ENCODE data around the gene ASB10.

Gene ASB10

GRCh38 chr7:151137076-151137675 is 49.9 kb downstream of the ASB10 start:
- Histone ChIP-seq H3K4me1 (ENCODE audit: control insufficient read depth, insufficient read depth, low read length) (peaks cover 39% of the 10 kb centered on the region), H3K9me3 (ENCODE audit: control insufficient read depth, low read length) (no peaks in the 10 kb centered on the region), H3K36me3 (ENCODE audit: control insufficient read depth, insufficient read depth, low read length) (peaks cover 13% of the 10 kb centered on the region), H3K4me3 (ENCODE audit: insufficient read depth, low read depth, low read length) (no peak overlapping the region), H3K27me3 (ENCODE audit: control insufficient read depth, insufficient read depth, low read length, poor library complexity, severe bottlenecking) (no peaks in the 10 kb centered on the region), H3K27ac (ENCODE audit: insufficient read depth, low read depth, low read length, poor library complexity, severe bottlenecking) (no peak overlapping the region)
- 75 to 78% methylated on average over 21 to 22 of the region's 22 CpGs for whole genome bisulfite sequencing, 2 experiments

- peaks cover 15% of the 10 kb centered on the region for H3K36me3 ChIP-seq (ENCODE audit: control insufficient read depth, insufficient read depth, low read length)
- H3K4me3 ChIP-seq (ENCODE audit: insufficient read depth, low read depth, low read length), result no peak overlapping the region
- no peaks in the 10 kb centered on the region for H3K9me3 ChIP-seq (ENCODE audit: control insufficient read depth, low read length)
- H3K27me3 ChIP-seq (ENCODE audit: control insufficient read depth, insufficient read depth, low read length, poor library complexity, severe bottlenecking), result no peaks in the 10 kb centered on the region
- H3K4me1 ChIP-seq (ENCODE audit: control insufficient read depth, insufficient read depth, low read length), result peaks cover 29% of the 10 kb centered on the region
- H3K27ac ChIP-seq (ENCODE audit: insufficient read depth, low read depth, low read length, poor library complexity, severe bottlenecking), result no peak overlapping the region
- WGBS, 2 experiments, result 94% methylated on average over 32 to 33 of the region's 33 CpGs
Measured at GRCh38 chr7:151135866-151136843, 50.9 kb downstream of the ASB10 start.

- Histone ChIP-seq H3K9me3 (ENCODE audit: control insufficient read depth, low read length) (no peaks in the 10 kb centered on the region), H3K27me3 (ENCODE audit: control insufficient read depth, insufficient read depth, low read length, poor library complexity, severe bottlenecking) (no peaks in the 10 kb centered on the region), H3K4me1 (ENCODE audit: control insufficient read depth, insufficient read depth, low read length) (peaks cover 26% of the 10 kb centered on the region), H3K4me3 (ENCODE audit: insufficient read depth, low read depth, low read length) (no peak overlapping the region), H3K36me3 (ENCODE audit: control insufficient read depth, insufficient read depth, low read length) (peaks cover 15% of the 10 kb centered on the region), H3K27ac (ENCODE audit: insufficient read depth, low read depth, low read length, poor library complexity, severe bottlenecking) (no peak overlapping the region)
- WGBS, 2 experiments, result 93 to 97% methylated on average over 5 of the region's 5 CpGs
Measured at GRCh38 chr7:151135525-151135845, 51.6 kb downstream of the ASB10 start.

GRCh38 chr7:151134743-151135524 is 52.1 kb downstream of the ASB10 start:
- Histone ChIP-seq H3K27ac (ENCODE audit: insufficient read depth, low read depth, low read length, poor library complexity, severe bottlenecking) (no peak overlapping the region), H3K36me3 (ENCODE audit: control insufficient read depth, insufficient read depth, low read length) (peaks cover 15% of the 10 kb centered on the region), H3K9me3 (ENCODE audit: control insufficient read depth, low read length) (no peaks in the 10 kb centered on the region), H3K4me1 (ENCODE audit: control insufficient read depth, insufficient read depth, low read length) (peaks cover 26% of the 10 kb centered on the region), H3K27me3 (ENCODE audit: control insufficient read depth, insufficient read depth, low read length, poor library complexity, severe bottlenecking) (no peaks in the 10 kb centered on the region), H3K4me3 (ENCODE audit: insufficient read depth, low read depth, low read length) (no peak overlapping the region)
- 95 to 96% methylated on average over 14 of the region's 14 CpGs for WGBS, 2 experiments

GRCh38 chr7:151133986-151134742 is 52.9 kb downstream of the ASB10 start:
- Histone ChIP-seq H3K9me3 (ENCODE audit: control insufficient read depth, low read length) (no peaks in the 10 kb centered on the region), H3K36me3 (ENCODE audit: control insufficient read depth, insufficient read depth, low read length) (peaks cover 15% of the 10 kb centered on the region), H3K4me1 (ENCODE audit: control insufficient read depth, insufficient read depth, low read length) (peaks cover 25% of the 10 kb centered on the region), H3K27me3 (ENCODE audit: control insufficient read depth, insufficient read depth, low read length, poor library complexity, severe bottlenecking) (no peaks in the 10 kb centered on the region), H3K27ac (ENCODE audit: insufficient read depth, low read depth, low read length, poor library complexity, severe bottlenecking) (no peak overlapping the region), H3K4me3 (ENCODE audit: insufficient read depth, low read depth, low read length) (no peak overlapping the region)
- WGBS, 2 experiments, result 93 to 94% methylated on average over 24 of the region's 24 CpGs

- 95 to 96% methylated on average over 16 of the region's 16 CpGs for WGBS, 2 experiments
- Histone ChIP-seq H3K27me3 (ENCODE audit: control insufficient read depth, insufficient read depth, low read length, poor library complexity, severe bottlenecking) (no peaks in the 10 kb centered on the region), H3K9me3 (ENCODE audit: control insufficient read depth, low read length) (no peaks in the 10 kb centered on the region), H3K27ac (ENCODE audit: insufficient read depth, low read depth, low read length, poor library complexity, severe bottlenecking) (no peak overlapping the region), H3K4me1 (ENCODE audit: control insufficient read depth, insufficient read depth, low read length) (peaks cover 17% of the 10 kb centered on the region), H3K4me3 (ENCODE audit: insufficient read depth, low read depth, low read length) (no peak overlapping the region), H3K36me3 (ENCODE audit: control insufficient read depth, insufficient read depth, low read length) (peaks cover 15% of the 10 kb centered on the region)
Measured at GRCh38 chr7:151133266-151133985, 53.6 kb downstream of the ASB10 start.

- 93 to 94% methylated on average over 21 of the region's 21 CpGs for WGBS, 2 experiments
- H3K36me3 ChIP-seq (ENCODE audit: control insufficient read depth, insufficient read depth, low read length), result peaks cover 15% of the 10 kb centered on the region
Measured at GRCh38 chr7:151132461-151133205, 54.4 kb downstream of the ASB10 start.

GRCh38 chr7:151131592-151132293 is 55.3 kb downstream of the ASB10 start:
- Histone ChIP-seq H3K4me1 (ENCODE audit: control insufficient read depth, insufficient read depth, low read length) (peaks cover 8% of the 10 kb centered on the region), H3K9me3 (ENCODE audit: control insufficient read depth, low read length) (no peaks in the 10 kb centered on the region), H3K36me3 (ENCODE audit: control insufficient read depth, insufficient read depth, low read length) (peaks cover 15% of the 10 kb centered on the region), H3K27ac (ENCODE audit: insufficient read depth, low read depth, low read length, poor library complexity, severe bottlenecking) (no peak overlapping the region), H3K4me3 (ENCODE audit: insufficient read depth, low read depth, low read length) (no peak overlapping the region), H3K27me3 (ENCODE audit: control insufficient read depth, insufficient read depth, low read length, poor library complexity, severe bottlenecking) (no peaks in the 10 kb centered on the region)
- WGBS, 2 experiments, result 92 to 93% methylated on average over 19 of the region's 19 CpGs

More at GRCh38 chr7:151132461-151133205, 54.4 kb downstream of the ASB10 start:
- H3K4me1 ChIP-seq (ENCODE audit: control insufficient read depth, insufficient read depth, low read length), result peaks cover 10% of the 10 kb centered on the region
- H3K27me3 ChIP-seq (ENCODE audit: control insufficient read depth, insufficient read depth, low read length, poor library complexity, severe bottlenecking), result no peaks in the 10 kb centered on the region
- H3K4me3 ChIP-seq (ENCODE audit: insufficient read depth, low read depth, low read length), result no peak overlapping the region
- no peak overlapping the region for H3K27ac ChIP-seq (ENCODE audit: insufficient read depth, low read depth, low read length, poor library complexity, severe bottlenecking)
- H3K9me3 ChIP-seq (ENCODE audit: control insufficient read depth, low read length), result no peaks in the 10 kb centered on the region

Measured in ectodermal cell (in vitro differentiated cells).